ENCODE measurements around the gene LYL1.

LYL1 gene

GRCh38 chr19:13104360-13104847, 1.7 kb upstream of the LYL1 start:
- peak; percentile 76 for DNase-seq

DNA sequence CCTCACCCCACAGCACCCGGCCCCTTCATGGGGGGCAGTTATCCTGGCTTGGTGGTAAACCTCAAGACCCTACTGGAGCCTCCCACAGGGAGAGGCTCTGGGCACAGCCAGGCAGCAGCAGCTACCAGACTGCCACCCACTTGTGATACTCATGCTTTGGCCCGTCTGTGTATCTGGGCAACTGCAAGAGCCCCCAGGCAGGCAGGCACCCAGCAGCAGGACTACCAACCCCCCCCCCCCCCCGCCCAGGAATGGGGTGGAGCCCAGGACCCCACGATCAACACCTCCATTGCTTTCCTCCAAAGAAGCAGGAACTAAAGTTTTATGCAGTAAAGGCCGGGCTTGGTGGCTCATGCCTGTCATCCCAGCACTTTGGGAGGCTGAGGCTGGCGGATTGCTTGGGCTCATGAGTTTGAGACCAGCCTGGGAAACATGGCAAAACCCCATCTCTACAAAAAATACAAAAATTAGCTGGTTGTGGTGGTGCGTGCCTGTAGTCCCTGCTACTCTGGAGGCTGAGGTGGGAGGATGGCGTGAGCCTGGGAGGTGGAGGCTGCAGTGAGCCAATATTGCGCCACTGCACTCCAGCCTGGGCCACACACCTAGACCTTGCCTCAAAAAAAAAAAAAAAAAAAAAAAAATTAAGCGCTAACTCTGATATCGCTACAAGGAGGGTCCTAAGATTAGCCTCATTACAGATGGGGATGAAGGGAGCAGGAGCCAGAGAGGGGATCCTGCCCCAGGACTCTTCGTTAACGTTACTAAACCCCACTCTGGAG, 1.1 kb upstream of the LYL1 start:
- DNase-seq = no peak

DNA sequence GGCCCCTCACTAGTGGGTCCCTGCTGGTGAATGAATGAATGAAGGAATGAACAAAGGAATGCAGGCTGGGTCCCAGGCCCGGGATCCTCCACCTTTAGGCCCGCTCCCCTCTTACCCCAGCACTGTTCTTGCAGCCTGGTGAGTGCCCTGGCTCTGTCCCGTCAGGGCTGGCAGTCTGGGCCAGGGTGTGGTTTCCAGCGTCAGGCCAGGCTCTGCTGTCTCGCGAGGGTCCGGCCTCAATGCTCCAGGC, 317 bp downstream of the LYL1 start:
- DNase-seq = peak; percentile 13

DNA sequence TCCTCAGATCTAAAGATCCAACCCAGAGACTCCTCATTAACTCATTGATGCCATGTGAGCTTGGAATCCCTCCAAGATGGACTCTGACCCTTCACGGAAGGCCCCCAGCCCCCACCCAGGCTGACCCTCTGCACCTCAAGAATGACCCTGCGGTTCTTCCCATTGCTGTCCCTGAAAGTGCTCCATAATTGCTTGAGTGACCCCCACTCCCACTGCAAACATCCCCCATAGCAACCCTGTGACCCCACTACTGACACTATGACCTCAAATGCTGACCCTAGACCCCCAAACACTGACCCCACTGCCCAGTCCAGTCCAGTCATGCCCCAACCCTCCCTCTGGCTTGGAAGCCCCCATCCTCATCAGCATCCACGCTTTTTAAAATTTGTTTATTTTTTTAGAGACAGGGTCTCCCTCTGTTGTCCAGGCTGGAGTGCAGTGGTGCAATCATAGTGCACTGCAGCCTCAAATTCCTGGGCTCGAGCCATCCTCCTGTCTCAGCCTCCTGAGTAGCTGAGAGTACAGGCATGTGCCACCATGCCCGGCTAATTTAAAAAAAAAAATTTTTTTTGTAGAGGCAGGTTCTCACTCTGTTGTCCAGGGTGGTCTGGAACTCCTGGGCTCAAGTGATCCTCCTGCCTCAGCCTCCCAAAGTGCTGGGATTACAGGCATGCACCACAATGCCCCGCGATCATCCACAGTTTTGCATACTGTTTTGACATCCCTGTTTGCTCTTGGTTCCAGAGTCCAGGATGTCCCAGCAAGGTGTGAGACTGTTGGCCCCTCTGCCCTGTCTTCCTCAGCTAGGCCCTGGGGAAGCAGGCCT, 855 bp downstream of the LYL1 start:
- no peak for DNase-seq

DNA sequence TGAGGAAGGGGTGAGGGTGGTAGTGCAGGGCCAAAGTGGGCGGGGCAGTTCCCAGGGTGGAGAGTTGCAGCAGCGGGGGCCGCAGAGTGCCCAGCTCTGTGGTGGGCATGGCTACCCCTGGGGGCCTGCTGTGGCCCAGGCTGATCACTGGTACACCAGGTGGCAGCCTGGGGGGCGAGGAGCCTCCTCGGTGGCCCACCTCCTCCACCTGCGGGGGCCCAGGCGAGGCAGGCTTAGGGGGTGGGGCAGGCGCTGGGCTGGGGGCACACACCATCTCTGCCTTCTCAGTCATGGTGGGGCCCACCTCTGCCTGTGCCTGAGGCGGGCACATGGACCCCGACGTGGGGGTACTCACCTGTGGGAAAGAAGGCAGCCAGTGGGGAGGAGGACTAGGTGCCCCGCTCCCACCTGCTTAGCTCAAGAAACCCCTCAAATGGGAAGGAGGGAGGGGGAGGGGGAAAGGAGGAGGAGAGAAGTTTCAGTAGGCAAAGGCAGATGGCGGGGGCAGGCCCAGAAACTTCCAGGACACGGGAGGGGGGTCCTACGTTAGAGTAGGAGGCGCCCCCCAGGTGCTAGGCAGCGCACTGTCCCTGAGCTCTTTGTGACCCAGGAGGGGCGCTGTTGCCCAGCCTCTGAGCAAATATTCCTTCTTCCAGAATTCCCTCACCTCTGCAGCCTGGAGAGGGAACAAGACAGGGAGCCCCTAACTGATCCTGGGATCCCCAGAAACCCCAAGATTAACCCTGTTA, 1.6 kb downstream of the LYL1 start:
- no peak for DNase-seq

DNA sequence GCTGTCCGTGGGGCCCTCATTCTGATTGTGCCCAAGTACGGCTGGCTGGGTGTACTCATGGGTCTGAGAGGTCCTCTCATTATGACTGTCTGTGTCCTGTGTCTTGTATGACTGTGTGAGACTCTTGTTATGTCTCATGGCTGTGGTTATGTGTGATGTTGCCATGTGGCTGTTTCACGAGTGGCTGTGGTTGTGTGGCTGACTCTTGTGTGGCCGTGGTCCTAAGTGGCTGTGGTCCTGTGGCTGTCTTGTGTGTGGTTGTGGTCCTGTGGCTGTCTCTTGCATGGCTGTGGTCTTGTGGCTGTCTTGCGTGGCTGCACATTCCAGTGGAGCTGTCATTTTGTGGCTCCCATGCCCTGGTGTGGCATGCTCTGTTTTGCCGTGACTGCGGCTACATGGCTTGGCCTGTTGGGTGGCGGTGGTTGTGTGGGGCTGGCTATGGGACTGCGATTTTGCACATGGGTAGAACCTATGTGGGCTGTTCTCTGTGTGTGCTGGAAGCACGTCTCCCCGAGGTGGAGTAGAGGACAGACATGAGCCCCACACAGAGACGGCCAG, 2.5 kb downstream of the LYL1 start:
- peak; percentile 71 for DNase-seq

GRCh38 chr19:13099073-13099999, 3.3 kb downstream of the LYL1 start:
- peak; percentile 87 for DNase-seq

GRCh38 chr19:13098277-13099072, 4.2 kb downstream of the LYL1 start:
- DNase-seq = peak; percentile 71

- peak; percentile 33 for DNase-seq
Observed at GRCh38 chr19:13097463-13098258, 5.0 kb downstream of the LYL1 start.

DNA sequence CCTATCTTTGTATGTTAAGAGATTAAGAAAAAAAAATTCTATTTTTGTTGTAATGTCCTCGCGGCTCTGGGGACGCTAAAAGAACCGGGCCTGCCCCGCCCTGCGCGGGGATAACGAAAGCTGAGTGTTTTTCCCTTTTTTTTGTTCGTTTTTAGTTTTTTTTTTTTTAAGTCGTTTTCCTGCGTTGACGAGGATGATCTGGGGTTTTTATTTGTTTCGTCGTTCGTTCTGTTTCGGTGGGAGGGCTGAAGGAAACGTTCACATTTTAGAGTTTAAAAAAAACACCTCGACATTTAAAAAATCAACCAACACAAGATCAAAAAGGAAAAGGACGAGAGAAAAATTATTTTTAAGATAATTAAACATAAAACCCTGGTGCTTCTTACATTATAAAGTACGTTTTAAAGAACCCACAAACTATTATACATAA, 5.6 kb downstream of the LYL1 start:
- peak; percentile 27 for DNase-seq

GRCh38 chr19:13095934-13096927, 6.4 kb downstream of the LYL1 start:
- DNase-seq = peak; percentile 33

- peak; percentile 40 for DNase-seq
Observed at GRCh38 chr19:13095393-13095784, 7.3 kb downstream of the LYL1 start.

GRCh38 chr19:13094771-13095392, 7.8 kb downstream of the LYL1 start:
- DNase-seq = peak; percentile 14

DNA sequence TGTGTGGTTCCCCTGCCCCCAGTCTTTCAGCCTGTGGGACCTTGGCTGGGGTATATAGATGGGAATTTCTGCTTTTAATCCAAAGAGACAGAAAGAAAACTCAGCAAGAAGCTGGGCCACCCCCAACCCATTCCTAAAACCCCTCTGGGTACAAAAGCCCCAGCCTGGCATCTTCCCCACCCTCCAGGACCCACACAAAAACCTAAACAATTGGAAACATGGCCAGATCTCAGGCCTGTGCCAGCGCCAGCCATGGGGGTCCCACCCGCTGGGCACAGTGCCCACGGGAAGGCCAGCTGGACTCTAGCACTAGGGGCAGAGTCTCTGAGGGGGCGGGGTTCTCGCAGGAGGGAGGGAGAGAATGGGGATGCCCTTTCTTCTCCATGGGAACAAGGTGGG, 8.6 kb downstream of the LYL1 start:
- DNase-seq = no peak

- peak; percentile 86 for DNase-seq
Observed at GRCh38 chr19:13093407-13094105, 9.1 kb downstream of the LYL1 start.

GRCh38 chr19:13092606-13093235, 9.9 kb downstream of the LYL1 start:
- DNase-seq = no peak

- DNase-seq = no peak
Observed at GRCh38 chr19:13092158-13092543, 10.5 kb downstream of the LYL1 start.
